ENCODE results near the gene FGF4. TPM values are rescaled to one million over a fixed set of nuclear protein-coding genes. Genes with fewer than 3 reads are reported as not detected.

Gene FGF4
- total and polyA plus RNA-seq, 10 of the 15 experiments (the other 5 are each of a cell fraction or from before 2014, with no cell fraction given) = not detected

DNA sequence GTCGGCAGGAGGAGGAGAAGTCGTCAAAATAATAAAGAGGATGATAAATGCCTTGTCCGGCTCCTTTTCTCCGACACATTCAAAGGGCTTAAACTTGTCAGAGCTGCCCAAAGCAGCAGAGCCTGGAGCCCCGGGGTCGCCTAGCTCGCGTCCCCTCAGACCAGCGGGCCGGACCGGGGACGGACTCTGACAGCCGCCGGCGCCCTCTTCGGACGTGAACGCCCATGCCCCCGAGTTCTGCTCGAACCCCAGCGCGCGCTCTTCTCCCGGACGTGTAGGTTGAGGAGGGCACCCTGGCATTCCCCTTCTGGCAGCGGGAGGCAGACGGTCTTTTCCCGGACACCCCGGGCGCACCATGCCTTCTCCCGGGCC lies 43.1 kb upstream of the FGF4 start:
- POLR2A ChIA-PET = no interaction called here
- 11% methylated on average over 22 of the region's 31 CpGs for WGBS (ENCODE audit: insufficient coverage, insufficient replicate concordance, low lambda C conversion rate, missing lambda C conversion rate)
- intact Hi-C loops (cut with micrococcal nuclease; ENCODE audit: unreplicated experiment) = no loop called here
- Histone ChIP-seq H3K4me3 (no peak overlapping the region), H3K4me2 (ENCODE audit: control insufficient read depth, insufficient read depth) (no peak overlapping the region), H4K20me1 (ENCODE audit: control insufficient read depth, insufficient read depth) (no peaks in the 10 kb centered on the region), H3K36me3 (ENCODE audit: control insufficient read depth in 2 of 2, insufficient read depth in 2 of 2, low read length in 1 of 2) (no peaks in the 10 kb centered on the region), H3K79me2 (ENCODE audit: control insufficient read depth, insufficient read depth, low read length) (no peaks in the 10 kb centered on the region), H3K27me3 (replicated peaks in 1 of 2; ENCODE audit: control insufficient read depth in 2 of 2, insufficient read depth in 2 of 2, low read length in 1 of 2) (peaks cover 6 to 8% of the 10 kb centered on the region in 2 experiments; a peak in 3 of 4 replicates), H2AFZ (ENCODE audit: control insufficient read depth, low read depth, low read length) (no peak overlapping the region), H3K4me1 (ENCODE audit: control insufficient read depth, insufficient read depth, low read length) (no peaks in the 10 kb centered on the region), H3K27ac (ENCODE audit: control insufficient read depth, insufficient read depth) (no peak overlapping the region), H3K9ac (ENCODE audit: control insufficient read depth, insufficient read depth, low read length) (no peak overlapping the region), H3K9me3 (replicated peaks; ENCODE audit: control insufficient read depth, insufficient read depth, low read length) (no peaks in the 10 kb centered on the region)
- TF ChIP-seq POLR2A (IDR thresholded peaks at IDR 0.05; ENCODE audit: low read depth, low read length) = no peak
- no peak for TF ChIP-seq ZNF217 (IDR thresholded peaks at IDR 0.05)
- peak; percentile 4 for TF ChIP-seq SUZ12 (IDR thresholded peaks at IDR 0.05; ENCODE audit: unreplicated experiment)
- TF ChIP-seq CEBPB (IDR thresholded peaks at IDR 0.05; ENCODE audit: borderline replicate concordance in 1 of 2, low read depth in 2 of 2, low read length in 2 of 2) = no peak
- TF ChIP-seq ZSCAN29 (IDR thresholded peaks at IDR 0.05) = no peak
- TF ChIP-seq E4F1 (IDR thresholded peaks at IDR 0.05; ENCODE audit: borderline replicate concordance, partially characterized antibody) = no peak
- no peak for TF ChIP-seq RAD51 (IDR thresholded peaks at IDR 0.05)
- TF ChIP-seq SIX5 (IDR thresholded peaks at IDR 0.05; ENCODE audit: low read depth, low read length, severe bottlenecking) = no peak
- no peak for TF ChIP-seq SIN3A (IDR thresholded peaks at IDR 0.05; ENCODE audit: low read depth, low read length)
- SMC1A ChIA-PET (ENCODE audit: uncharacterized antibody, unreplicated experiment) = no interaction called here
- no peak for DNase-seq (ENCODE audit: low read depth, low spot score)
- CTCF ChIA-PET = no interaction called here
- no peak for ATAC-seq
- RAD21 ChIA-PET (ENCODE audit: unreplicated experiment) = no interaction called here
- no TSS peak for BruUV-seq (replicated peaks)
- FAIRE-seq = no peak
- in situ Hi-C loops (cut with MboI) = no loop called here

All from GM12878 (cell line).